Activated CD4-positive, alpha-beta T cell treated with anti-CD3 and anti-CD28 coated beads for 24 hours (primary cell): Measurements from ENCODE around the gene STX12.

ENCODE experiments used
- DNase-seq, 2 donors: peaks; one replicate each; pipeline ENCODE4 v3.0.0-alpha.2; 2020; ENCODE audit warnings: low read depth in 2 of 2

STX12 gene

GRCh38 chr1:27772932-27773825 is at the start of gene STX12:
Gene STX12, plus strand, starts transcription at chr1:27773219. Its CDS starts 89 bp downstream, at chr1:27773308.
- DNase-seq, result peak; percentile 98

- no peak for DNase-seq
These were observed 48.1 kb upstream of the STX12 start for GRCh38 chr1:27724961-27725373.

GRCh38 chr1:27725374-27726172 is 47.4 kb upstream of the STX12 start, which contains the start of gene FAM76A:
Gene FAM76A, plus strand, starts transcription at chr1:27725961. Its CDS starts 120 bp downstream, at chr1:27726081.
- peak; percentile 99 for DNase-seq

- peak in 1 of 2 donors; percentile 17 for DNase-seq
These were observed 46.6 kb upstream of the STX12 start for GRCh38 chr1:27726173-27727044.

GRCh38 chr1:27727126-27727525 is 45.9 kb upstream of the STX12 start:
- DNase-seq, result no peak

- DNase-seq, result no peak
These were observed 36.8 kb upstream of the STX12 start for GRCh38 chr1:27736252-27736651.

GRCh38 chr1:27741121-27741520 is 31.9 kb upstream of the STX12 start:
- DNase-seq, result no peak

- no peak for DNase-seq
These were observed 28.5 kb upstream of the STX12 start for GRCh38 chr1:27744556-27744955.

GRCh38 chr1:27745466-27745865 is 27.6 kb upstream of the STX12 start:
- no peak for DNase-seq

GRCh38 chr1:27752360-27752759 is 20.7 kb upstream of the STX12 start:
- no peak for DNase-seq

GRCh38 chr1:27755286-27755685 is 17.7 kb upstream of the STX12 start:
- DNase-seq, result no peak

GRCh38 chr1:27755865-27756264 is 17.2 kb upstream of the STX12 start:
- no peak for DNase-seq

GRCh38 chr1:27759236-27759635 is 13.8 kb upstream of the STX12 start:
- no peak for DNase-seq

- DNase-seq, result no peak
These were observed 12.6 kb upstream of the STX12 start for GRCh38 chr1:27760426-27760825.

- no peak for DNase-seq
These were observed 11.0 kb upstream of the STX12 start for GRCh38 chr1:27762033-27762432.

GRCh38 chr1:27763358-27763757 is 9.7 kb upstream of the STX12 start:
- DNase-seq, result no peak

- no peak for DNase-seq
These were observed 2.7 kb upstream of the STX12 start for GRCh38 chr1:27770293-27770830.

- no peak for DNase-seq
These were observed 735 bp upstream of the STX12 start for GRCh38 chr1:27772036-27772931.

- no peak for DNase-seq
These were observed 917 bp downstream of the STX12 start for GRCh38 chr1:27773826-27774445.

- DNase-seq, result no peak
These were observed 1.6 kb downstream of the STX12 start for GRCh38 chr1:27774654-27775053.
